Lower leg skin (tissue), 4 donors: ENCODE measurements around the gene DRD2. TPM values are rescaled to one million over a fixed set of nuclear protein-coding genes. Genes with fewer than 3 reads are reported as not detected.

Source experiments
- DNase-seq, 2 donors: peaks; one replicate each; pipeline ENCODE4 v3.0.0-alpha.2; 2019; ENCODE audit warnings: low spot score in 2 of 2
- H3K4me3 ChIP-seq: fragments of 200-600 bp; sonication (generic); 2 replicates; pipeline ENCODE4 v1.5.1; 2017; ENCODE audit warnings: mild to moderate bottlenecking, low read depth; ENCODE audit not compliant: poor library complexity, severe bottlenecking
- CTCF ChIP-seq, 3 donors: fragments of 450-650 bp; IDR thresholded peaks; one replicate each; pipeline ENCODE4 v1.5.1; 2016; ENCODE audit warnings: antibody characterized with exemption in 3 of 3, mild to moderate bottlenecking in 3 of 3, moderate library complexity in 2 of 3
- POLR2A ChIP-seq, 2 donors: fragments of 450-650 bp; IDR thresholded peaks; one replicate each; pipeline ENCODE4 v1.6.1; 2016 to 2017; ENCODE audit warnings: antibody characterized with exemption in 2 of 2, mild to moderate bottlenecking in 1 of 2, moderate library complexity in 1 of 2
- WGBS, 2 donors: methylation state at CpG; one replicate each; pipeline ENCODE4 v1.1.5; 2018; 5-methylcytosine and 5-hydroxymethylcytosine counted together
- intact Hi-C: fragments of 100-400 bp; cut with DNase I; formaldehyde crosslinking; loops from one replicate; pipeline ENCODE4 v1.15.0; 2023; ENCODE audit warnings: low total_unique reads
- total RNA-seq, 4 donors: library from RNA; depleted of rRNA; stranded (reverse); fragments of >200 nt; gene quantifications; one replicate each; pipeline ENCODE4 v1.1.0, GENCODE V29; 2016

DRD2 gene
- total RNA-seq, 4 donors from 2014 or later: 0.11 to 0.81 (median 0.22) TPM; not detected in 1

DNA sequence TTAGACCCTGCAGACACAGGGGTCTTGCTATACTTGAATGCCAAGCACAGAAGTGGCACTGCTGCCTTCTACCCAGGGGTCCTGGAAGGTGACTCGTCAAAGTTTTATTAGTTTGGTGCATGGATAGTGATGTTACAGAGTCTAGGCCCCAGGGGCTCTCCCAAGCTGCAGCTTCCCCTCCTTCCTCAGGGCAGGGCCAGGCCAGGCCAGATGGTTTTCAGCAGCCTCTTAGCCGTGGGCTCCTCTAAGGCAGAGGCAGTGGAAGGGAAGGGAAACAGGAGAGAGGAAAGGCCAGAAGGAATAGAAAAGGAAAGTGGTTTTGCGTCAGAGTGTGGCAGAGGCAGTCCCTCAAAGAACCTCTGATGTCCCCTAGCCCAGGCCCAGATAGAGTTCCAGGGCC is 65.7 kb downstream of the DRD2 start:
- H3K4me3 ChIP-seq: no peak overlapping the region
- no peak for DNase-seq
- TF ChIP-seq CTCF (IDR thresholded peaks at IDR 0.05) (no peak), POLR2A (IDR thresholded peaks at IDR 0.05) (no peak)
- 81 to 83% methylated on average over 3 of the region's 3 CpGs for WGBS, 2 donors
- intact Hi-C loops: no loop called here

- WGBS, 2 donors: 67 to 71% methylated on average over 9 of the region's 9 CpGs
- TF ChIP-seq CTCF (IDR thresholded peaks at IDR 0.05): no peak
- TF ChIP-seq POLR2A (IDR thresholded peaks at IDR 0.05): no peak
- no peak for DNase-seq
- intact Hi-C loops: no loop called here
- no peak overlapping the region for H3K4me3 ChIP-seq
These were observed 66.3 kb downstream of the DRD2 start for GRCh38 chr11:113408887-113409286.

GRCh38 chr11:113408206-113408605 is 67.0 kb downstream of the DRD2 start:
- 64 to 70% methylated on average over 9 of the region's 9 CpGs for WGBS, 2 donors
- TF ChIP-seq POLR2A (IDR thresholded peaks at IDR 0.05) (no peak), CTCF (IDR thresholded peaks at IDR 0.05) (no peak)
- no peak for DNase-seq
- H3K4me3 ChIP-seq: no peak overlapping the region
- intact Hi-C loops: no loop called here

GRCh38 chr11:113407163-113407562 is 68.0 kb downstream of the DRD2 start:
- TF ChIP-seq POLR2A (IDR thresholded peaks at IDR 0.05): no peak
- no peak for TF ChIP-seq CTCF (IDR thresholded peaks at IDR 0.05)
- intact Hi-C loops: no loop called here
- 69 to 94% methylated on average over 3 of the region's 3 CpGs for WGBS, 2 donors
- no peak for DNase-seq
- H3K4me3 ChIP-seq: no peak overlapping the region

DNA sequence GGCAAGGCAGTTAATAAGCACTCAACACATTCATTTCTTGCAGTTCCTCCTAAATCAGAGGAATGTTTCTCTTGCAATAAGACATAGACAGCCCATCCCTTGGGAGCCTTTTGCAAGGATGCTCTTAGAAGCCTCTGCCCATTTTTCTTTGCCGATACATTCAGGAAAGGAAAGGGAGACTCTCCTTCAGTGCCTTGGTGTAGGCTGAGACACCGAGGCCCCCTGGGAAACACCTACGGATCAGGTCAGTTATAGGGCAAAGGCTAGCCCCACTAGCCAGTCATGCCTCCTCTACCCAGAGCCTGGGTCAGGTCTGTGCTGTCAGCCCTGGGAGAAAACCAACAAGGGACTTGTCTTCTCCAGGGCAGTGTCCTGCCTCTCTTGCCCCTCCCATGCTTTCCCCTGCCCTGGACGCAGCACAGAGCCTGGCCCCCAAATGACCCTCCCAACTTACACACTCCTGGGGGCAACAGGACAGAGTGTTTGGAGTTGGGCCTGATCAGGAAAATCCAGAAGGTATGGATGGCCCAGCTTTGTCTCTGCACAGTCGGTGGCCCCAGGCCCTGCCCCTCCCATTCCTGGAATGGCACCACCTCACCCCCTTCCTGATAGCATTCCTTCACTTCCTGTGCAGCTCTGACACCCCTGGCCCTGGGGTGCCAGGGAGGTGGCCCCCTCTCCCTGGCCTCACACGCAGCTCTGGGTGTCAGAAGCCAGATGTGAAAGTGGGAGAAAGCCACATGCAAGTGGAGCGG is 69.3 kb downstream of the DRD2 start:
- intact Hi-C loops: no loop called here
- 69 to 71% methylated on average over 7 of the region's 7 CpGs for WGBS, 2 donors
- TF ChIP-seq CTCF (IDR thresholded peaks at IDR 0.05) (no peak), POLR2A (IDR thresholded peaks at IDR 0.05) (no peak)
- H3K4me3 ChIP-seq: no peak overlapping the region
- DNase-seq: no peak
